ENCODE data around the gene PLCB3.

Gene PLCB3

DNA sequence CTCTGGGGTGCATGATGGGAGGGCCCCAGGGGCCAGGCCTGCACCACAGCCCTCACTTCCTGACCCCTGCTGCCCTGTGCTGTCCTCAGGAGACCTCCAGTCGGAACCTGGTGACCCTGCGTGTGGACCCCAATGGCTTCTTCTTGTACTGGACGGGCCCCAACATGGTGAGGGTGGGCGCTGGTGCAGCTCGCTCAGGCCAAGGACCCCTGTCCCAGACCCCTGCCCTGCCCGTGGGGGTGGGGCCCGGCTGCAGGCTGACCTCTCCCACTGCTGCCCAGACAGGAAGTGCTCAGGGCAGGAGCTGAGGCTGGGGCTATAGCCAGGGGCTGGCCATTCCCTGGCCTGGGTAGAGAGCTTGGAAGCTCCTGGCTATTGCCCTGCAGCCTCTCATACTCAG lies 3.0 kb downstream of the PLCB3 start:
- DNase-seq (ENCODE audit: low read depth in 1 of 2, low spot score in 1 of 2) = no peak
- Histone ChIP-seq H3K27ac (replicated peaks) (no peak overlapping the region), H3K4me3 (replicated peaks; ENCODE audit: insufficient read depth, low read length) (no peak overlapping the region), H3K27me3 (ENCODE audit: insufficient read depth, poor library complexity, severe bottlenecking) (no peaks in the 10 kb centered on the region)
- TF ChIP-seq POLR2AphosphoS5 (IDR thresholded peaks at IDR 0.05; ENCODE audit: low read depth) (no peak), GABPA (IDR thresholded peaks at IDR 0.05; ENCODE audit: low read depth) (no peak), SPI1 (IDR thresholded peaks at IDR 0.05; ENCODE audit: borderline replicate concordance, low read depth) (no peak)
- TF ChIP-seq, protein P1, sequence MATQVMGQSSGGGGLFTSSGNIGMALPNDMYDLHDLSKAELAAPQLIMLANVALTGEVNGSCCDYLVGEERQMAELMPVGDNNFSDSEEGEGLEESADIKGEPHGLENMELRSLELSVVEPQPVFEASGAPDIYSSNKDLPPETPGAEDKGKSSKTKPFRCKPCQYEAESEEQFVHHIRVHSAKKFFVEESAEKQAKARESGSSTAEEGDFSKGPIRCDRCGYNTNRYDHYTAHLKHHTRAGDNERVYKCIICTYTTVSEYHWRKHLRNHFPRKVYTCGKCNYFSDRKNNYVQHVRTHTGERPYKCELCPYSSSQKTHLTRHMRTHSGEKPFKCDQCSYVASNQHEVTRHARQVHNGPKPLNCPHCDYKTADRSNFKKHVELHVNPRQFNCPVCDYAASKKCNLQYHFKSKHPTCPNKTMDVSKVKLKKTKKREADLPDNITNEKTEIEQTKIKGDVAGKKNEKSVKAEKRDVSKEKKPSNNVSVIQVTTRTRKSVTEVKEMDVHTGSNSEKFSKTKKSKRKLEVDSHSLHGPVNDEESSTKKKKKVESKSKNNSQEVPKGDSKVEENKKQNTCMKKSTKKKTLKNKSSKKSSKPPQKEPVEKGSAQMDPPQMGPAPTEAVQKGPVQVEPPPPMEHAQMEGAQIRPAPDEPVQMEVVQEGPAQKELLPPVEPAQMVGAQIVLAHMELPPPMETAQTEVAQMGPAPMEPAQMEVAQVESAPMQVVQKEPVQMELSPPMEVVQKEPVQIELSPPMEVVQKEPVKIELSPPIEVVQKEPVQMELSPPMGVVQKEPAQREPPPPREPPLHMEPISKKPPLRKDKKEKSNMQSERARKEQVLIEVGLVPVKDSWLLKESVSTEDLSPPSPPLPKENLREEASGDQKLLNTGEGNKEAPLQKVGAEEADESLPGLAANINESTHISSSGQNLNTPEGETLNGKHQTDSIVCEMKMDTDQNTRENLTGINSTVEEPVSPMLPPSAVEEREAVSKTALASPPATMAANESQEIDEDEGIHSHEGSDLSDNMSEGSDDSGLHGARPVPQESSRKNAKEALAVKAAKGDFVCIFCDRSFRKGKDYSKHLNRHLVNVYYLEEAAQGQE (IDR thresholded peaks at IDR 0.05; ENCODE audit: insufficient replicate concordance, low read depth) = no peak
- TF ChIP-seq, protein P2, sequence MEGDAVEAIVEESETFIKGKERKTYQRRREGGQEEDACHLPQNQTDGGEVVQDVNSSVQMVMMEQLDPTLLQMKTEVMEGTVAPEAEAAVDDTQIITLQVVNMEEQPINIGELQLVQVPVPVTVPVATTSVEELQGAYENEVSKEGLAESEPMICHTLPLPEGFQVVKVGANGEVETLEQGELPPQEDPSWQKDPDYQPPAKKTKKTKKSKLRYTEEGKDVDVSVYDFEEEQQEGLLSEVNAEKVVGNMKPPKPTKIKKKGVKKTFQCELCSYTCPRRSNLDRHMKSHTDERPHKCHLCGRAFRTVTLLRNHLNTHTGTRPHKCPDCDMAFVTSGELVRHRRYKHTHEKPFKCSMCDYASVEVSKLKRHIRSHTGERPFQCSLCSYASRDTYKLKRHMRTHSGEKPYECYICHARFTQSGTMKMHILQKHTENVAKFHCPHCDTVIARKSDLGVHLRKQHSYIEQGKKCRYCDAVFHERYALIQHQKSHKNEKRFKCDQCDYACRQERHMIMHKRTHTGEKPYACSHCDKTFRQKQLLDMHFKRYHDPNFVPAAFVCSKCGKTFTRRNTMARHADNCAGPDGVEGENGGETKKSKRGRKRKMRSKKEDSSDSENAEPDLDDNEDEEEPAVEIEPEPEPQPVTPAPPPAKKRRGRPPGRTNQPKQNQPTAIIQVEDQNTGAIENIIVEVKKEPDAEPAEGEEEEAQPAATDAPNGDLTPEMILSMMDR (IDR thresholded peaks at IDR 0.05; ENCODE audit: insufficient read depth, low read length) = no peak

DNA sequence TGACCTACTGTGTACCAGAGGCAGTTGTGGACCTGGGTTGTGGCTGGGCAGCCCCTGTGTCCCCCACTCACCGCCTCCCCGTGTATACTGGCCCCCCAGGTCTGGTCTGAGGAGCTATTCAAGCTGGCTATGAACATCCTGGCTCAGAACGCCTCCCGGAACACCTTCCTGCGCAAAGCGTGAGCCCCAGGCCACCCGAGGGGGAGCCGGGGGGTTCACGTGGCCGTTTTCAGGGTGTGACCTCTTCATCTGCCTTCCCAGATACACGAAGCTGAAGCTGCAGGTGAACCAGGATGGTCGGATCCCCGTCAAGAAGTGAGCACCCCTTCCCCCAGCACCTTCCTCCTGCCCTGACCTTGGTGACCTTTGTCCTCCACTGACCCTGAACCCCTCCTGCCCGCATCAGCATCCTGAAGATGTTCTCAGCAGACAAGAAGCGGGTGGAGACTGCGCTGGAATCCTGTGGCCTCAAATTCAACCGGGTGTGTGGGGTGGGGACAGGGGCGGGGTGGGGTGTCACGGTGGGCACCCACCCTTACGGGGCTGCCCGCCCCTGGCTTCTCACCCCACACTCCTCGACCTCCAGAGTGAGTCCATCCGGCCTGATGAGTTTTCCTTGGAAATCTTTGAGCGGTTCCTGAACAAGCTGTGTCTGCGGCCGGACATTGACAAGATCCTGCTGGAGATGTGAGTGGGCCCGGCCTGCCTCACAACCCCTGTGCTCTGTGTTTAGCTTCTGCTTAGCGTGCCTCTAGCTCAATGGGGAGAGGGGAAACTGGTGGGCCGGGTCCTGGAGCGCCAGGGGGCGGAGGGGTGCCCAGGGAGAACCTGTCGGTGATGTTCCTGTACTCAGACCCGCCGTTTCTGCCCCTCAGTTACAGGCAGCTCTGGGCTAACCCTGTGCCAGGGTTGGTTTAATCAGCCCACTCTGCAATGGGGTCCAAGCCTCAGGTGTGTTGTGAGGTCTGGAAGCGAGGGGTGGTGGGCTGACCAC lies 4.1 kb downstream of the PLCB3 start:
- Histone ChIP-seq H3K27ac (replicated peaks) (no peak overlapping the region), H3K27me3 (ENCODE audit: insufficient read depth, poor library complexity, severe bottlenecking) (no peaks in the 10 kb centered on the region), H3K4me3 (replicated peaks; ENCODE audit: insufficient read depth, low read length) (no peak overlapping the region)
- TF ChIP-seq, protein P1 (IDR thresholded peaks at IDR 0.05; ENCODE audit: insufficient replicate concordance, low read depth) = no peak
- TF ChIP-seq SPI1 (IDR thresholded peaks at IDR 0.05; ENCODE audit: borderline replicate concordance, low read depth) (no peak), POLR2AphosphoS5 (IDR thresholded peaks at IDR 0.05; ENCODE audit: low read depth) (no peak), GABPA (IDR thresholded peaks at IDR 0.05; ENCODE audit: low read depth) (no peak)
- TF ChIP-seq, protein P2 (IDR thresholded peaks at IDR 0.05; ENCODE audit: insufficient read depth, low read length) = no peak
- no peak for DNase-seq (ENCODE audit: low read depth in 1 of 2, low spot score in 1 of 2)

DNA sequence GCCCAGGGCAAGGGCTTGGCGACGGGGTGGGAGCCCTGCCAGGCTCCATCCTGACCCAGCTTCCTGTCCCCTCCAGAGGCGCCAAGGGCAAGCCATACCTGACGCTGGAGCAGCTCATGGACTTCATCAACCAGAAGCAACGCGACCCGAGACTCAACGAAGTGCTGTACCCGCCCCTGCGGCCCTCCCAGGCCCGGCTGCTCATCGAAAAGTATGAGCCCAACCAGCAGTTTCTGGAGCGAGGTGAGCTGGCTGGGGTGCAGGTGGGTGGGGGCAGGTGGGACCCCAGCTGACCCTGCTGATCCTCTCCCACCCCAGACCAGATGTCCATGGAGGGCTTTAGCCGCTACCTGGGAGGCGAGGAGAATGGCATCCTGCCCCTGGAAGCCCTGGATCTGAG lies 5.0 kb downstream of the PLCB3 start:
- no peak for DNase-seq (ENCODE audit: low read depth in 1 of 2, low spot score in 1 of 2)
- Histone ChIP-seq H3K4me3 (replicated peaks; ENCODE audit: insufficient read depth, low read length) (no peak overlapping the region), H3K27ac (replicated peaks) (no peak overlapping the region), H3K27me3 (ENCODE audit: insufficient read depth, poor library complexity, severe bottlenecking) (no peaks in the 10 kb centered on the region)
- TF ChIP-seq, protein P2 (IDR thresholded peaks at IDR 0.05; ENCODE audit: insufficient read depth, low read length) = no peak
- TF ChIP-seq POLR2AphosphoS5 (IDR thresholded peaks at IDR 0.05; ENCODE audit: low read depth) = no peak
- TF ChIP-seq SPI1 (IDR thresholded peaks at IDR 0.05; ENCODE audit: borderline replicate concordance, low read depth) = no peak
- no peak for TF ChIP-seq GABPA (IDR thresholded peaks at IDR 0.05; ENCODE audit: low read depth)
- TF ChIP-seq, protein P1 (IDR thresholded peaks at IDR 0.05; ENCODE audit: insufficient replicate concordance, low read depth) = no peak

All from HL-60 (cell line).